Measurements from ENCODE around the gene SCYGR4. TPM values are rescaled to one million over a fixed set of nuclear protein-coding genes. Genes with fewer than 3 reads are reported as not detected.

The SCYGR4 gene
- total RNA-seq, 1 donor from 2014 or later = not detected

- intact Hi-C loops (cut with DNase I) = no loop called here
- no peaks in the 10 kb centered on the region for H3K27me3 ChIP-seq
- no peak overlapping the region for H3K27ac ChIP-seq
- H3K36me3 ChIP-seq = no peaks in the 10 kb centered on the region
- no peak overlapping the region for H3K4me3 ChIP-seq
- no peaks in the 10 kb centered on the region for H3K4me1 ChIP-seq
- no peak for DNase-seq (ENCODE audit: low spot score in 2 of 2)
- H3K9me3 ChIP-seq = no peaks in the 10 kb centered on the region
- no peak for TF ChIP-seq CTCF (IDR thresholded peaks at IDR 0.05)
These were observed 25.4 kb downstream of the SCYGR4 start for GRCh38 chr2:227642656-227643055.

DNA sequence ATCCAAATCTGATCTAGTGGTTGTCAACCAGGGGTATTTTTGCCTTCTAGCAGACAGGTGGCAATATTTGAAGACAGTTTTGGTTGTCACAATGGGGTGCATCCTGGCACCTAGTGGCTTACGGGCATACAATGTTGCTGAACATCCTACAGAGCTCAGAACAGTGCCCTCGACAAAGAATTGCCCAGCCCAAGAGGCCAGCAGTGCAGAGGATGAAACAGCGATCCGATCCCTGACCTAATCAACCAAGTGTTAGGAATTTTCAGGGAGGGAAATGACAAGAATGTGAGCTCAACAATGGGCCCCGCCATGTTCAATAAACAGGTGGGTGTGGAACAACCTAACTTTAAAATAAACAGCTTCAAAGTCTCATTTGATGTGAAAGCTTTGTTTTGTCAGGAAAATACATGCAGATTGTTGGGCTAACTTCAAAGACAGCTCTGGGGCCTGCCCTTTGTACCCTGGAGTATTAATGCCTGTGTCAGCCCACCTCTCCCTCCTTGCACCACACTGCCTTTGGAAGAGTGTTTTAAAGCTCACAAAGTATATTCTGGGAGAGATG, 26.8 kb downstream of the SCYGR4 start:
- no peak for DNase-seq (ENCODE audit: low spot score in 2 of 2)
- Histone ChIP-seq H3K36me3 (no peaks in the 10 kb centered on the region), H3K4me1 (no peaks in the 10 kb centered on the region), H3K4me3 (no peak overlapping the region), H3K27me3 (no peaks in the 10 kb centered on the region), H3K27ac (no peak overlapping the region), H3K9me3 (no peaks in the 10 kb centered on the region)
- TF ChIP-seq CTCF (IDR thresholded peaks at IDR 0.05) = no peak
- intact Hi-C loops (cut with DNase I) = no loop called here

DNA sequence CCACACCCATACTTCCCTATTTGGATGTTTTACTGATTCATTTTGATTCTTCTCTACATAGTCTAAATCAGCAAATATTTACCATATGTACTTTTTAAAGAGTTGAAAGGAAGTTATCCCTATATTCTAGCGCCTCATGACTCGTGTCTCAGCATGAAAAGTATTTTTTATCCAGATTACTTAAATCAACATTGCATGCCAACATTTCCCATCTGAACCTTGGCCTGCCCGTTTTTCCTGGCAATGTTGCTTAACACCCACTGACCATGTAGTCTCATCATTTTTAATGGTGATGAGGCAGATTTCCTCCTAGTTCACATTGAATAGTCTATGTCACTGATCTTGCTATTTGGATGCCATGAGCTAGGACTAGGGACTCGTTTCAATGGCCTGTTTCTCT, 36.1 kb downstream of the SCYGR4 start:
- Histone ChIP-seq H3K9me3 (no peaks in the 10 kb centered on the region), H3K27ac (no peak overlapping the region), H3K4me3 (no peak overlapping the region), H3K36me3 (no peaks in the 10 kb centered on the region), H3K4me1 (peaks cover 0 to 3% of the 10 kb centered on the region in 2 donors), H3K27me3 (no peaks in the 10 kb centered on the region)
- no peak for TF ChIP-seq CTCF (IDR thresholded peaks at IDR 0.05)
- intact Hi-C loops (cut with DNase I) = loop anchor here (10.0 kb wide), 1 partner anchor 249 kb away; no protein-coding TSS in a partner anchor
- DNase-seq (ENCODE audit: low spot score in 2 of 2) = no peak

GRCh38 chr2:227654426-227654825, 37.1 kb downstream of the SCYGR4 start:
- intact Hi-C loops (cut with DNase I) = loop anchor here (10.0 kb wide), 1 partner anchor 250 kb away; no protein-coding TSS in a partner anchor
- no peaks in the 10 kb centered on the region for H3K9me3 ChIP-seq
- no peaks in the 10 kb centered on the region for H3K27me3 ChIP-seq
- no peak for TF ChIP-seq CTCF (IDR thresholded peaks at IDR 0.05)
- no peaks in the 10 kb centered on the region for H3K36me3 ChIP-seq
- peaks cover 0 to 3% of the 10 kb centered on the region in 2 donors for H3K4me1 ChIP-seq
- no peak overlapping the region for H3K27ac ChIP-seq
- no peak overlapping the region for H3K4me3 ChIP-seq
- no peak for DNase-seq (ENCODE audit: low spot score in 2 of 2)

GRCh38 chr2:227655454-227655853, 38.2 kb downstream of the SCYGR4 start:
- no peak for DNase-seq (ENCODE audit: low spot score in 2 of 2)
- Histone ChIP-seq H3K4me1 (peaks cover 0 to 3% of the 10 kb centered on the region in 2 donors), H3K27ac (no peak overlapping the region), H3K9me3 (no peaks in the 10 kb centered on the region), H3K36me3 (no peaks in the 10 kb centered on the region), H3K27me3 (no peaks in the 10 kb centered on the region), H3K4me3 (no peak overlapping the region)
- intact Hi-C loops (cut with DNase I) = loop anchor here (10.0 kb wide), 1 partner anchor 251 kb away; no protein-coding TSS in a partner anchor
- TF ChIP-seq CTCF (IDR thresholded peaks at IDR 0.05) = no peak
